HepG2 (cell line): ENCODE measurements around the gene NIPAL4. TPM values are rescaled to one million over a fixed set of nuclear protein-coding genes. Genes with fewer than 3 reads are reported as not detected.

Source experiments
- ATAC-seq: fragments of 200-7000 bp; cut with Tn5 transposase; 3 replicates; pipeline ENCODE4 v1.9.1; 2020; ENCODE audit warnings: mild to moderate bottlenecking, moderate library complexity
- BruUV-seq: library from RNA; stranded (reverse); fragments of 400-500 nt; replicated peaks from 2 replicates; lab custom pipeline; 2021; lab: Mats Ljungman, UMichigan
- CTCF ChIA-PET: fragments of 300-600 bp; formaldehyde crosslinking; extraction: SDS; loops from one replicate; lab custom pipeline; 2021; ENCODE audit warnings: low total read pairs, inconsistent platforms, low intra/inter-chr PET ratio; lab: Yijun Ruan, JAX
- POLR2A ChIA-PET: fragments of 350-600 bp; sonication (Branson Sonifier 250); formaldehyde crosslinking; loops from one replicate; lab custom pipeline; 2020; ENCODE audit warnings: antibody characterized with exemption, inconsistent platforms; lab: Yijun Ruan, JAX
- DNase-seq: peaks from one replicate; pipeline ENCODE4 v3.0.0-alpha.2; 2015; ENCODE audit warnings: low spot score
- FAIRE-seq: peaks from 3 replicates; lab custom pipeline; 2011; peaks lifted over from hg19 to GRCh38; lab: Jason Lieb, UNC
- H2AFZ ChIP-seq: one replicate; pipeline ENCODE4 v1.6.1; 2011; ENCODE audit warnings: low read length, inconsistent platforms
- H3K27ac ChIP-seq: fragments of 300-600 bp; 3 replicates; pipeline ENCODE4 v1.8.0; 2011; ENCODE audit warnings: mixed run types, mild to moderate bottlenecking, mixed read lengths, low read length, inconsistent platforms; ENCODE audit not compliant: insufficient read depth; ENCODE audit errors: extremely low read length
- H3K27me3 ChIP-seq, 2 experiments: fragments of 200-600 bp in 1 of 2; 2 replicates in 1 of 2; 3 replicates in 1 of 2; pipeline versions ENCODE4 v1.6.0 to v1.8.0; 2011; ENCODE audit warnings: low read length in 2 of 2, mild to moderate bottlenecking in 2 of 2, moderate library complexity in 2 of 2, inconsistent platforms in 1 of 2; ENCODE audit not compliant: insufficient read depth in 2 of 2, control insufficient read depth in 1 of 2
- H3K36me3 ChIP-seq, 2 experiments: fragments of 200-600 bp in 1 of 2; replicated peaks in 1 of 2; 2 replicates in 1 of 2; 3 replicates in 1 of 2; pipeline versions ENCODE4 v1.5.1 to v1.8.0; 2011; ENCODE audit warnings: low read length in 2 of 2, inconsistent platforms in 1 of 2; ENCODE audit not compliant: insufficient read depth in 2 of 2, control insufficient read depth in 1 of 2
- H3K4me1 ChIP-seq: 2 replicates; pipeline ENCODE4 v1.5.1; 2012; ENCODE audit warnings: low read length, inconsistent platforms; ENCODE audit not compliant: insufficient read depth
- H3K4me2 ChIP-seq: 2 replicates; pipeline ENCODE4 v1.6.0; 2011; ENCODE audit warnings: low read depth, low read length, inconsistent platforms
- H3K4me3 ChIP-seq, 3 experiments: fragments of 200-600 bp in 1 of 3; sonication (generic), shearing (Covaris generic) in 1 of 3; replicated peaks in 1 of 3; 2 replicates each; pipeline ENCODE4 v1.5.1; 2011 to 2016; ENCODE audit warnings: low read length in 3 of 3, inconsistent platforms in 2 of 3, low read depth in 2 of 3, mild to moderate bottlenecking in 2 of 3, control low read depth in 1 of 3, mixed read lengths in 1 of 3; ENCODE audit not compliant: insufficient read depth in 1 of 3
- H3K79me2 ChIP-seq: one replicate; pipeline ENCODE4 v1.6.1; 2011; ENCODE audit warnings: low read length, inconsistent platforms; ENCODE audit not compliant: insufficient read depth
- H3K9ac ChIP-seq: 2 replicates; pipeline ENCODE4 v1.6.0; 2011; ENCODE audit warnings: mild to moderate bottlenecking, low read depth, low read length, inconsistent platforms; ENCODE audit not compliant: insufficient read depth
- H3K9me3 ChIP-seq: 2 replicates; pipeline ENCODE4 v1.5.1; 2012; ENCODE audit warnings: mild to moderate bottlenecking, low read length
- H4K20me1 ChIP-seq: 2 replicates; pipeline ENCODE4 v1.6.0; 2011; ENCODE audit warnings: inconsistent platforms, mild to moderate bottlenecking, low read length, moderate library complexity; ENCODE audit not compliant: insufficient read depth
- MED1 ChIP-seq: sonication (generic); formaldehyde crosslinking; IDR thresholded peaks from 2 replicates; pipeline ENCODE4 v1.4.0; 2020; ENCODE audit warnings: missing genetic modification reagents
- NFAT5 ChIP-seq: sonication (generic); formaldehyde crosslinking; IDR thresholded peaks from 2 replicates; pipeline ENCODE4 v1.4.0; 2020; ENCODE audit warnings: missing genetic modification reagents
- ZMYM3 ChIP-seq: sonication (generic); formaldehyde crosslinking; IDR thresholded peaks from 2 replicates; pipeline ENCODE4 v1.5.1; 2020; ENCODE audit warnings: mild to moderate bottlenecking, missing genetic modification reagents
- WGBS: methylation state at CpG from one replicate; pipeline ENCODE4 v1.1.6; 2017; ENCODE audit warnings: low lambda C conversion rate; 5-methylcytosine and 5-hydroxymethylcytosine counted together
- in situ Hi-C: cut with HindIII; loops from 2 replicates; pipeline ENCODE4 v1.10.0; 2017; ENCODE audit warnings: low pct_unique_long_range_greater_than_20kb; ENCODE audit not compliant: extremely low pct_ligation_motif_present
- intact Hi-C: fragments of 100-400 bp; cut with micrococcal nuclease; formaldehyde crosslinking; loops from one replicate; pipeline ENCODE4 v1.10.0; 2022; ENCODE audit not compliant: unreplicated experiment
- polyA plus RNA-seq, 8 experiments: library from polyadenylated mRNA; depleted of rRNA in 3 of 8; stranded (reverse) in 7 of 8; unstranded in 1 of 8; fragments of >200 nt; fragmentation: Illumina TruSeq in 4 of 8; extraction: Trizol in 4 of 8; gene quantifications; 2 replicates each; pipeline versions ENCODE4 v1.2.1 to v1.2.3, GENCODE V29; 2011 to 2016; ENCODE audit warnings: low read depth in 4 of 8, missing spikeins in 1 of 8, mixed read lengths in 1 of 8; ENCODE audit not compliant: insufficient read depth in 1 of 8
- total RNA-seq, 5 experiments: library from RNA; depleted of rRNA; stranded (reverse); fragments of >200 nt; fragmentation: Illumina TruSeq; extraction: Trizol; gene quantifications; 2 replicates each; pipeline ENCODE4 v1.2.3, GENCODE V29; 2016; ENCODE audit warnings: low read depth in 1 of 5

NIPAL4 gene
- total and polyA plus RNA-seq, 2 of the 13 experiments (the other 11 are each of a cell fraction or from before 2014, with no cell fraction given): not detected

GRCh38 chr5:157485811-157486210, 25.8 kb downstream of the NIPAL4 start:
- in situ Hi-C loops: no loop called here
- H3K9ac ChIP-seq: no peak overlapping the region
- H3K4me2 ChIP-seq: peak overlapping the region; percentile 29; the same call in 1 of the 2 replicates
- H3K4me3 ChIP-seq: no peak overlapping the region
- H3K4me1 ChIP-seq: peaks cover 38% of the 10 kb centered on the region
- FAIRE-seq (no peak), ATAC-seq (peak; percentile 24), DNase-seq (no peak)
- no peaks in the 10 kb centered on the region for H4K20me1 ChIP-seq
- H2AFZ ChIP-seq: no peak overlapping the region
- H3K27ac ChIP-seq: no peak overlapping the region
- no TSS peak for BruUV-seq
- CTCF ChIA-PET: no interaction called here
- H3K79me2 ChIP-seq: no peaks in the 10 kb centered on the region
- no peaks in the 10 kb centered on the region for H3K9me3 ChIP-seq
- WGBS: 73% methylated on average over 2 of the region's 3 CpGs
- no peaks in the 10 kb centered on the region for H3K27me3 ChIP-seq
- 0 out of 2 replicates have a peak, but pooled peaks have one; percentile 7 for TF ChIP-seq ZMYM3
- TF ChIP-seq NFAT5 (CRISPR knock-in tag): no peak
- TF ChIP-seq MED1: 0 out of 2 replicates have a peak, but pooled peaks have one; percentile 1
- H3K36me3 ChIP-seq: no peaks in the 10 kb centered on the region
- intact Hi-C loops: no loop called here
- POLR2A ChIA-PET: interaction anchor here (1.3 to 1.4 kb wide), 2 partner anchors 26 to 343 kb away, joined by 3 read pairs; partner anchors contain the start of gene MED7
